DND-41 (cell line): ENCODE results near the gene RAB3C.

Experiments
- CTCF ChIP-seq: IDR thresholded peaks from 2 replicates; pipeline ENCODE4 v1.5.1; 2012; ENCODE audit warnings: borderline replicate concordance, low read length, moderate library complexity, mild to moderate bottlenecking; ENCODE audit not compliant: poor library complexity, severe bottlenecking; ENCODE audit errors: extremely low read depth
- EZH2 ChIP-seq: IDR thresholded peaks from 3 replicates; pipeline ENCODE4 v1.6.1; 2012; ENCODE audit warnings: borderline replicate concordance, low read depth, mild to moderate bottlenecking, moderate library complexity, low read length, inconsistent platforms; ENCODE audit not compliant: severe bottlenecking

DNA sequence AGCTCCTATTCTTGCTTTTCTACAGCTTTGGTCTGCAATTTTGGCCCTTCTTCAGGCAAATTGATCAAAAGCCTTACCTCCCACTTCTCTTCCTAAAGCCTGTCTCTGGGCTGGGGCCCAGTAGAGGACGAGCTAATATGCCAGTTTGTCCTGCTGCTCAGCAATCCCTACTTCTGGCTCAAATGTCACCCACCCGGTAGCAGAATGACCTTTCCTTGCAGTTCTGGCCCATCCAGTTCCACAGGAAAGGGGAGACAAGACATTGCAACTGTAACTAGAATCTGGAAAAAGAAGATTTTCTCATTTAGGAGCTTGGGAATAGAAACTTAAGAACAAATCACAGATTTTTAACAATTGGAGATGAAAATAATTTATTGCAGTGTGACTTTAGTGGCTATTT, 261.5 kb downstream of the RAB3C start:
- no peak for TF ChIP-seq CTCF
- TF ChIP-seq EZH2: no peak
